Vagina (tissue), 2 donors: ENCODE data around the gene SLC16A2. TPM values are rescaled to one million over a fixed set of nuclear protein-coding genes. Genes with fewer than 3 reads are reported as not detected.
"Not testable (repeated sequence)": the region's sequence is repeated elsewhere in the genome, so short reads cannot be mapped to it uniquely, and the experiment has no call there.

Experiments
- DNase-seq, 2 donors: peaks; one replicate each; pipeline ENCODE4 v3.0.0-alpha.2; 2017; ENCODE audit errors: extremely low spot score in 2 of 2
- H3K27ac ChIP-seq: fragments of 200-600 bp; sonication (generic); one replicate; pipeline ENCODE4 v1.5.1; 2019
- H3K27me3 ChIP-seq: fragments of 200-600 bp; sonication (generic); one replicate; pipeline ENCODE4 v1.5.1; 2019
- H3K36me3 ChIP-seq, 2 donors: fragments of 200-600 bp; sonication (generic); one replicate each; pipeline ENCODE4 v1.5.1; 2017 to 2019
- H3K4me1 ChIP-seq: fragments of 200-600 bp; sonication (generic); one replicate; pipeline ENCODE4 v1.5.1; 2019
- H3K4me3 ChIP-seq, 2 donors: fragments of 200-600 bp; sonication (generic); 1 replicate in 1 of 2; 2 replicates in 1 of 2; pipeline ENCODE4 v1.5.1; 2016 to 2019
- H3K9me3 ChIP-seq: fragments of 200-600 bp; sonication (generic); one replicate; pipeline ENCODE4 v1.5.1; 2019
- CTCF ChIP-seq, 3 experiments: fragments of 450-650 bp in 2 of 3; fragments of 200-600 bp in 1 of 3; sonication (generic) in 1 of 3; IDR thresholded peaks; one replicate each; pipeline ENCODE4 v1.5.1; 2017 to 2019; ENCODE audit warnings: antibody characterized with exemption in 3 of 3, mild to moderate bottlenecking in 2 of 3, moderate library complexity in 2 of 3
- POLR2A ChIP-seq, 2 donors: fragments of 450-650 bp; IDR thresholded peaks; one replicate each; pipeline ENCODE4 v1.6.1; 2017; ENCODE audit warnings: antibody characterized with exemption in 2 of 2, mild to moderate bottlenecking in 2 of 2, moderate library complexity in 2 of 2
- POLR2AphosphoS5 ChIP-seq, 2 donors: sonication (generic); formaldehyde crosslinking; IDR thresholded peaks; one replicate each; pipeline ENCODE4 v1.9.0; 2017; ENCODE audit warnings: antibody characterized with exemption in 2 of 2, mild to moderate bottlenecking in 2 of 2, low read depth in 1 of 2; ENCODE audit not compliant: insufficient read depth in 1 of 2
- intact Hi-C: fragments of 100-400 bp; cut with DNase I; formaldehyde crosslinking; loops from one replicate; pipeline ENCODE4 v1.15.1; 2023
- total RNA-seq: library from RNA; depleted of rRNA; stranded (reverse); fragments of >200 nt; gene quantifications from one replicate; pipeline ENCODE4 v1.2.3, GENCODE V29; 2016

The SLC16A2 gene
- total RNA-seq, 1 donor from 2014 or later = 6.9 TPM

GRCh38 chrX:74510401-74510800 is 89.1 kb downstream of the SLC16A2 start:
- no peak for TF ChIP-seq POLR2AphosphoS5 (IDR thresholded peaks at IDR 0.05; ENCODE audit: insufficient read depth in 1 of 2, low read depth in 1 of 2)
- no peaks in the 10 kb centered on the region for H3K4me1 ChIP-seq
- no peak overlapping the region for H3K27ac ChIP-seq
- no peaks in the 10 kb centered on the region for H3K27me3 ChIP-seq
- H3K4me3 ChIP-seq = no peak overlapping the region
- intact Hi-C loops = no loop called here
- no peaks in the 10 kb centered on the region for H3K9me3 ChIP-seq
- H3K36me3 ChIP-seq = no peaks in the 10 kb centered on the region
- no peak for DNase-seq

GRCh38 chrX:74511704-74512103 is 90.4 kb downstream of the SLC16A2 start:
- Histone ChIP-seq H3K4me1 (no peaks in the 10 kb centered on the region), H3K36me3 (no peaks in the 10 kb centered on the region), H3K4me3 (no peak overlapping the region), H3K27ac (no peak overlapping the region), H3K27me3 (no peaks in the 10 kb centered on the region), H3K9me3 (no peaks in the 10 kb centered on the region)
- intact Hi-C loops = no loop called here
- TF ChIP-seq POLR2AphosphoS5 (IDR thresholded peaks at IDR 0.05; ENCODE audit: insufficient read depth in 1 of 2, low read depth in 1 of 2) (no peak), CTCF (IDR thresholded peaks at IDR 0.05) (no peak), POLR2A (IDR thresholded peaks at IDR 0.05) (no peak)
- peak in 1 of 2 donors; percentile 42 for DNase-seq

- Histone ChIP-seq H3K27ac (no peak overlapping the region), H3K36me3 (no peaks in the 10 kb centered on the region), H3K4me1 (no peaks in the 10 kb centered on the region), H3K9me3 (no peaks in the 10 kb centered on the region), H3K4me3 (no peak overlapping the region), H3K27me3 (no peaks in the 10 kb centered on the region)
- TF ChIP-seq POLR2AphosphoS5 (IDR thresholded peaks at IDR 0.05; ENCODE audit: insufficient read depth in 1 of 2, low read depth in 1 of 2) (no peak), CTCF (IDR thresholded peaks at IDR 0.05) (no peak), POLR2A (IDR thresholded peaks at IDR 0.05) (no peak)
- intact Hi-C loops = no loop called here
- DNase-seq = peak; percentile 52 to 79
These were observed 93.1 kb downstream of the SLC16A2 start for GRCh38 chrX:74514384-74514783.

DNA sequence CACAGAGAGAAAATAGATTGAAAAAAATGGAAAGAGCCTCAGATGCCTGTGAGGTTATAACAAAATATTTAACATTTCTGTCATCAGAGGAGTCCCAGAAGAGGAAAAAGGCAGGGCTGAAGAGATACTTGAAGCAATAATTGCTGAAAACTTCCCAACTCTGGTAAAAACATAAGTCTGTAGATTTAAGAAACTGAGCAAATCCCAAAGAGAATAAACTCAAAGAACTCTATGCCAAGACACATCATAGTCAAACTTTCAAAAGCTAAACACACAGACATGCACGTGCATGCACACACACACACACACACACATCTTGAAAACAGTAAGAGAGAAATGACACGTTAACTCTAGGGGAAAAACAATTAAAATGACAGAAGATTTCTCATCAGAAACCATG is 94.1 kb downstream of the SLC16A2 start:
- Histone ChIP-seq H3K4me3 (no peak overlapping the region), H3K27ac (no peak overlapping the region), H3K4me1 (no peaks in the 10 kb centered on the region), H3K27me3 (no peaks in the 10 kb centered on the region), H3K9me3 (no peaks in the 10 kb centered on the region), H3K36me3 (no peaks in the 10 kb centered on the region)
- intact Hi-C loops = no loop called here
- DNase-seq = peak in 1 of 2 donors; percentile 25
- TF ChIP-seq POLR2AphosphoS5 (IDR thresholded peaks at IDR 0.05; ENCODE audit: insufficient read depth in 1 of 2, low read depth in 1 of 2) = no peak
- no peak for TF ChIP-seq CTCF (IDR thresholded peaks at IDR 0.05)
- TF ChIP-seq POLR2A (IDR thresholded peaks at IDR 0.05) = no peak

- H3K9me3 ChIP-seq, H3K4me1 ChIP-seq, H3K27ac ChIP-seq, intact Hi-C loops, H3K27me3 ChIP-seq, H3K4me3 ChIP-seq, H3K36me3 ChIP-seq: not testable (repeated sequence)
- peak in 1 of 2 donors; percentile 16 for DNase-seq
These were observed 94.7 kb downstream of the SLC16A2 start for GRCh38 chrX:74516013-74516412.

- H3K9me3 ChIP-seq = no peaks in the 10 kb centered on the region
- intact Hi-C loops = no loop called here
- no peaks in the 10 kb centered on the region for H3K4me1 ChIP-seq
- H3K36me3 ChIP-seq = no peaks in the 10 kb centered on the region
- no peaks in the 10 kb centered on the region for H3K27me3 ChIP-seq
- H3K4me3 ChIP-seq = no peak overlapping the region
- H3K27ac ChIP-seq = no peak overlapping the region
- peak in 1 of 2 donors; percentile 69 for DNase-seq
- TF ChIP-seq POLR2A (IDR thresholded peaks at IDR 0.05) (no peak), POLR2AphosphoS5 (IDR thresholded peaks at IDR 0.05; ENCODE audit: insufficient read depth in 1 of 2, low read depth in 1 of 2) (no peak), CTCF (IDR thresholded peaks at IDR 0.05) (no peak)
These were observed 98.6 kb downstream of the SLC16A2 start for GRCh38 chrX:74519870-74520269.
